Cardiac fibroblast (primary cell): ENCODE data around the gene PHPT1.

Experiments used
- DNase-seq, 2 donors: peaks; one replicate each; pipeline versions ENCODE4 v3.0.0 to v3.0.0-alpha.2; 2010; ENCODE audit warnings: low read depth in 2 of 2
- H3K4me3 ChIP-seq, 2 donors: replicated peaks in 1 of 2; 1 replicate in 1 of 2; 2 replicates in 1 of 2; pipeline ENCODE4 v1.5.1; 2011; ENCODE audit warnings: low read depth in 2 of 2, low read length in 2 of 2, mild to moderate bottlenecking in 2 of 2, moderate library complexity in 1 of 2
- TF ChIP-seq, protein P1 (sequence below): IDR thresholded peaks from one replicate; pipeline ENCODE4 v1.5.1; 2011; ENCODE audit warnings: low read depth, mild to moderate bottlenecking, low read length, inconsistent platforms

PHPT1 gene

DNA sequence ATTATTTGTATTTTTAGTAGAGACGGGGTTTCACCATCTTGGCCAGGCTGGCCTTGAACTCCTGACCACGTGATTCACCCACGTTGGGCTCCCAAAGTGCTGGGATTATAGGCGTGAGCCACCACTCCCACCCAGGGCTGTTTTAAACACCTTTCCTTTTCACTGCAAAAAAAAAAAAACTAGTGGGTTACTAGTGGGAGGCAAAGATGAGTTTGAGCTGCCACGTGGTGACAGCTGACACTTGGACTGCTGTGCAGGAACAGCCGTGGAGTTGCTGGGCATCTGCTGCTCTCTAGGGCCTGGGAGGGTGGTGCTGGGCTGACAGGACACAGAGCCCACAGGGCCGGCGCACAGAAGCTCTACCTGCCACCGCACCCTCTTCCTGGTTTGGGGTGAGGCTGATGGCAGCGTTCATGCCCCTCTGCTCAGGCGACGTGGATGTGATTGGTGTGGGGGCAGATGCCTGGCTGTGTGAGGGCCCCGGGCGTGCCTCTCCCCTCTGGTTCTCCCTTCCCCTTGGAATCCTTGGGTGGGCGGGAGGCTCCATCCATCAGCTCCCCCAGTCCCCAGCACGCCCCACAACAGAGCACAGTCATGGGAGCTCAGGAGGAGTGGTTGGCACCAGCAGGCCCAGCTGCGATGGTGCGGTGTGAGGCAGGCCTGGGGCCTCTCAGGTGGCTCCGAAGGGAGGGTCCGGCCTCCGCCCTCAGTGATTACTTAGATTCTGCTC, 24.5 kb upstream of the PHPT1 start:
- TF ChIP-seq, protein P1, sequence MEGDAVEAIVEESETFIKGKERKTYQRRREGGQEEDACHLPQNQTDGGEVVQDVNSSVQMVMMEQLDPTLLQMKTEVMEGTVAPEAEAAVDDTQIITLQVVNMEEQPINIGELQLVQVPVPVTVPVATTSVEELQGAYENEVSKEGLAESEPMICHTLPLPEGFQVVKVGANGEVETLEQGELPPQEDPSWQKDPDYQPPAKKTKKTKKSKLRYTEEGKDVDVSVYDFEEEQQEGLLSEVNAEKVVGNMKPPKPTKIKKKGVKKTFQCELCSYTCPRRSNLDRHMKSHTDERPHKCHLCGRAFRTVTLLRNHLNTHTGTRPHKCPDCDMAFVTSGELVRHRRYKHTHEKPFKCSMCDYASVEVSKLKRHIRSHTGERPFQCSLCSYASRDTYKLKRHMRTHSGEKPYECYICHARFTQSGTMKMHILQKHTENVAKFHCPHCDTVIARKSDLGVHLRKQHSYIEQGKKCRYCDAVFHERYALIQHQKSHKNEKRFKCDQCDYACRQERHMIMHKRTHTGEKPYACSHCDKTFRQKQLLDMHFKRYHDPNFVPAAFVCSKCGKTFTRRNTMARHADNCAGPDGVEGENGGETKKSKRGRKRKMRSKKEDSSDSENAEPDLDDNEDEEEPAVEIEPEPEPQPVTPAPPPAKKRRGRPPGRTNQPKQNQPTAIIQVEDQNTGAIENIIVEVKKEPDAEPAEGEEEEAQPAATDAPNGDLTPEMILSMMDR = no peak
- no peak for DNase-seq
- no peak overlapping the region for H3K4me3 ChIP-seq

GRCh38 chr9:136825295-136826187, 23.7 kb upstream of the PHPT1 start:
- TF ChIP-seq, protein P1 = no peak
- H3K4me3 ChIP-seq = no peak overlapping the region
- DNase-seq = no peak

GRCh38 chr9:136826188-136826541, 23.0 kb upstream of the PHPT1 start:
- TF ChIP-seq, protein P1 = no peak
- no peak overlapping the region for H3K4me3 ChIP-seq
- no peak for DNase-seq

- no peak overlapping the region for H3K4me3 ChIP-seq
These were observed 22.3 kb upstream of the PHPT1 start for GRCh38 chr9:136826703-136827582.

GRCh38 chr9:136827794-136828473, 21.3 kb upstream of the PHPT1 start:
- TF ChIP-seq, protein P1 = no peak
- DNase-seq = no peak
- H3K4me3 ChIP-seq = no peak overlapping the region

More at GRCh38 chr9:136826703-136827582, 22.3 kb upstream of the PHPT1 start:
- no peak for DNase-seq
- TF ChIP-seq, protein P1 = no peak
